A673 (cell line): ENCODE data around the gene GPR132. TPM values are rescaled to one million over a fixed set of nuclear protein-coding genes. Genes with fewer than 3 reads are reported as not detected.

Experiments used
- BruUV-seq: library from RNA; stranded (reverse); fragments of 400-500 nt; replicated peaks from 2 replicates; lab custom pipeline; 2021; lab: Mats Ljungman, UMichigan
- CTCF ChIA-PET: fragments of 300-600 bp; sonication (Branson Sonifier 250); formaldehyde crosslinking; loops from one replicate; lab custom pipeline; 2022; ENCODE audit warnings: antibody characterized with exemption; lab: Charles Lee
- POLR2A ChIA-PET: fragments of 300-600 bp; sonication (Branson Sonifier 250); formaldehyde crosslinking; loops from one replicate; lab custom pipeline; 2022; ENCODE audit warnings: antibody characterized with exemption; ENCODE audit not compliant: low non-redundant PET; lab: Charles Lee
- DNase-seq: peaks from one replicate; pipeline ENCODE4 v3.0.0-alpha.2; 2015; ENCODE audit warnings: low spot score
- H3K27ac ChIP-seq: fragments of 200-600 bp; sonication (generic); 2 replicates; pipeline ENCODE4 v1.5.1; 2016; ENCODE audit warnings: mixed run types, low read depth, mild to moderate bottlenecking, mixed read lengths, antibody characterized with exemption, low read length; ENCODE audit not compliant: poor library complexity, severe bottlenecking
- H3K27me3 ChIP-seq: fragments of 200-600 bp; sonication (generic); replicated peaks from 2 replicates; pipeline ENCODE4 v1.6.1; 2017; ENCODE audit warnings: mixed run types, low read depth, mild to moderate bottlenecking, mixed read lengths, antibody characterized with exemption, low read length; ENCODE audit not compliant: insufficient read depth, poor library complexity
- H3K36me3 ChIP-seq: fragments of 200-600 bp; sonication (generic); 2 replicates; pipeline ENCODE4 v1.6.1; 2016; ENCODE audit warnings: mixed run types, mild to moderate bottlenecking, mixed read lengths, antibody characterized with exemption, low read length; ENCODE audit not compliant: insufficient read depth, poor library complexity, severe bottlenecking
- H3K4me1 ChIP-seq: fragments of 200-600 bp; sonication (generic); 2 replicates; pipeline ENCODE4 v1.6.1; 2017; ENCODE audit warnings: mixed run types, mild to moderate bottlenecking, mixed read lengths, antibody characterized with exemption, low read length; ENCODE audit not compliant: insufficient read depth, poor library complexity, severe bottlenecking
- H3K4me3 ChIP-seq: fragments of 200-600 bp; sonication (generic); 2 replicates; pipeline ENCODE4 v1.5.1; 2016; ENCODE audit warnings: low read depth, mixed run types, mild to moderate bottlenecking, mixed read lengths, low read length; ENCODE audit not compliant: poor library complexity, severe bottlenecking
- H3K9me3 ChIP-seq: fragments of 200-600 bp; sonication (generic); 2 replicates; pipeline ENCODE4 v1.6.1; 2016; ENCODE audit warnings: mixed run types, low read depth, mild to moderate bottlenecking, mixed read lengths, antibody characterized with exemption, low read length; ENCODE audit not compliant: poor library complexity, severe bottlenecking
- CTCF ChIP-seq: fragments of 300-800, 200-600 bp; sonication (generic); conservative IDR thresholded peaks from 2 replicates; pipeline ENCODE4 v1.5.1; 2017; ENCODE audit warnings: low read depth, mild to moderate bottlenecking, antibody characterized with exemption, low read length, moderate library complexity, mixed read lengths
- EZH2 ChIP-seq: fragments of 200-600 bp; sonication (generic); IDR thresholded peaks from 2 replicates; pipeline ENCODE4 v1.6.1; 2017; ENCODE audit warnings: borderline replicate concordance, low read depth, mild to moderate bottlenecking, mixed read lengths, antibody characterized with exemption, low read length; ENCODE audit not compliant: poor library complexity, severe bottlenecking
- intact Hi-C: fragments of 100-400 bp; cut with micrococcal nuclease; formaldehyde crosslinking; loops from one replicate; pipeline ENCODE4 v1.10.0; 2022; ENCODE audit not compliant: unreplicated experiment
- total RNA-seq: library from RNA; stranded (reverse); gene quantifications from 2 replicates; pipeline ENCODE4 v1.2.3, GENCODE V29; 2021

Gene GPR132
- total RNA-seq, 1 experiment from 2014 or later: not detected

DNA sequence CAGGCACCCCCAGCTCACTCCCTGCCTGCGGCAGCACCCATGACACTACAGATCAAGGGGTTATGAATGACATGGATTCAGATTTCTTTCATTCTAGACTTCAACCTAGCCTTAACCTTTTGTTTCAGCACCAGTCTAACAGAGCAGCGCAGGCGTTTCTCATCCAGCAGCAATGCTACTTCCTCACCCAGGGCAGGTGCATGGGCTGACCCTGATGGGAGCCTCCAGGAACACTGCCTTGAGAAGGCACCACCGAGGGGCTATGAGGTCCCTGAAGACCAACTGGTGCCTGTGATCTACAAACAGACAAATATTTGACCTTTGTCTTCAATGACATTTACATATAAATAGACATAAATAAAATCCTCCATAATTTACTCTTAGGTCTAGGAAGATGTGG is 55.1 kb downstream of the GPR132 start:
- ChIA-PET CTCF (no interaction called here), POLR2A (no interaction called here)
- TF ChIP-seq CTCF (no peak), EZH2 (no peak)
- Histone ChIP-seq H3K27ac (no peak overlapping the region), H3K36me3 (peaks cover 60% of the 10 kb centered on the region), H3K4me1 (peaks cover 19% of the 10 kb centered on the region), H3K4me3 (no peak overlapping the region), H3K27me3 (no peaks in the 10 kb centered on the region), H3K9me3 (no peaks in the 10 kb centered on the region)
- intact Hi-C loops: no loop called here
- no peak for DNase-seq
- TSS peak; percentile 8 for BruUV-seq

- BruUV-seq: no TSS peak
- Histone ChIP-seq H3K36me3 (peaks cover 60% of the 10 kb centered on the region), H3K4me1 (no peaks in the 10 kb centered on the region), H3K4me3 (no peak overlapping the region), H3K27ac (no peak overlapping the region), H3K27me3 (no peaks in the 10 kb centered on the region), H3K9me3 (no peaks in the 10 kb centered on the region)
- ChIA-PET POLR2A (no interaction called here), CTCF (no interaction called here)
- DNase-seq: no peak
- TF ChIP-seq EZH2 (no peak), CTCF (no peak)
- intact Hi-C loops: no loop called here
These were observed 57.5 kb downstream of the GPR132 start for GRCh38 chr14:105007593-105008264.

DNA sequence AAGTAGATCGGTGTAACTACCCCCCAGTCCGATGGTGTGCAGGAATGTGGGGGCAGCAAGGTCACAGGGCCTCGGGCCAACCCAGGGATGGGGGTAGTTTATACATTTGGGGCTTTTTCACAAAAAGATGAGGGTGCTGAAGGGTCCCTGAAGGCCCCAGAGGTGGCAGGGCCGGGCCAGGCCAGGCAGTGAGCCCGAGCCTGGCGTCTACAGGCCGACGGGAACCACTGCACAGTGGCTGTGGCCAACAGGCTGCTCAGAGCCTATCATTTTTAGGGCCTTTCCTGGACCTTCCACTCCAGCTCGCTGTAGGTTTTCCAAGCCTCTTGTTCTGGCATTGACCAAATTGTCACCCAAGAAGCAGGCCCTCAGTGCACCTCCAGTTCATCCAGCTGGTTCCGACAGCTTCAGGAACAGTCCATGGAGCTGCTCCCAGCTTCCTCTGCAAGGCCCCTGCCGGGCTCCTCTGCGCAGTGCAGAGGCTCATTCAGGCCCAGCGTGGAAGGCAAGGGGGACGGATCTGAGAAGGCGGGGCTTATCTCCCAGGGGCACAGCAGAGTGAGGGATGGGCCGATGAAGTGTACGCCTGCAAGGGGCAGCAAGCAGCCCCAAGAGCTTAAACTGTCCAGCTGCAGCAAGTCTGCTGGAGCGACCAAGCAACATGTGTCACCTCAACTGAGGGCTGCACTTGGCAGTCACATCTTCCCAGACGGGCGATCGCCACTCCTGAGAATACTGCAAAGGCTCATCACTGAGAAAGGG is 58.2 kb downstream of the GPR132 start:
- ChIA-PET POLR2A (no interaction called here), CTCF (no interaction called here)
- H3K9me3 ChIP-seq: no peaks in the 10 kb centered on the region
- intact Hi-C loops: no loop called here
- peaks cover 53% of the 10 kb centered on the region for H3K36me3 ChIP-seq
- no peak overlapping the region for H3K27ac ChIP-seq
- no peak for TF ChIP-seq EZH2
- no peak for TF ChIP-seq CTCF
- BruUV-seq: no TSS peak
- DNase-seq: no peak
- H3K4me3 ChIP-seq: no peak overlapping the region
- no peaks in the 10 kb centered on the region for H3K4me1 ChIP-seq
- no peaks in the 10 kb centered on the region for H3K27me3 ChIP-seq
